ENCODE measurements around the gene MCAM.

- no peak for TF ChIP-seq EZH2 (IDR thresholded peaks at IDR 0.05)
- no peak for TF ChIP-seq POLR2AphosphoS5 (IDR thresholded peaks at IDR 0.05; ENCODE audit: borderline replicate concordance, low read depth, low read length)
These were observed 13.7 kb downstream of the MCAM start for GRCh38 chr11:119303227-119303718.
